Measurements from ENCODE around the gene EMD.

The EMD gene

GRCh38 chrX:154426916-154427770 lies 48.0 kb downstream of the EMD start:
- DNase-seq, result no peak

- DNase-seq, result peak; percentile 94
These were observed 49.4 kb downstream of the EMD start, which contains the start of gene ATP6AP1 for GRCh38 chrX:154428176-154429171. ATP6AP1 (plus strand) TSS chrX:154428677; CDS start chrX:154428693, 16 bp downstream.

GRCh38 chrX:154429711-154430110 lies 50.6 kb downstream of the EMD start:
- no peak for DNase-seq

GRCh38 chrX:154430479-154430878 lies 51.4 kb downstream of the EMD start:
- no peak for DNase-seq

- no peak for DNase-seq
These were observed 51.8 kb downstream of the EMD start for GRCh38 chrX:154430916-154431315.
